SK-N-DZ (cell line): ENCODE measurements around the gene CEL.
"Not testable (repeated sequence)": the region's sequence is repeated elsewhere in the genome, so short reads cannot be mapped to it uniquely, and the experiment has no call there.

Experiments used
- DNase-seq: peaks from one replicate; pipeline ENCODE4 v3.0.0-alpha.2; 2015; ENCODE audit warnings: low spot score

CEL gene

GRCh38 chr9:133086212-133086860 lies 24.6 kb downstream of the CEL start:
- DNase-seq, result not testable (repeated sequence)

DNA sequence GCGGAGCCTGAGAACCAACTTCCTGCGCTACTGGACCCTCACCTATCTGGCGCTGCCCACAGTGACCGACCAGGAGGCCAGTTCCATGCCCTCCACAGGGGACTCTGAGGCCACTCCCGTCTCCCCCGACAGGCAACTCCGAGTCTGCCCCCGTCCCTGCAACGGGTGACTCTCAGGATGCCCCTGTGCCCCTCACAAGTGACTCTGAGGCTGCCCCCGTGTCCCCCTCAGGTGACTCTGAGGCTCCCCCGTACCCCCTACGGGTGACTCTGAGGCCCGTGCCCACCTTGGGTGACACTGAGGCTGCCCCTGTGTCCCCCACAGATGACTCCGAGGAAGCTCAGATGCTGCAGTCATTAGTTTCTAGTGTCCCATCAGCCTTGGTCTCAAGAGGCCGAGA lies 25.1 kb downstream of the CEL start:
- DNase-seq, result no peak

DNA sequence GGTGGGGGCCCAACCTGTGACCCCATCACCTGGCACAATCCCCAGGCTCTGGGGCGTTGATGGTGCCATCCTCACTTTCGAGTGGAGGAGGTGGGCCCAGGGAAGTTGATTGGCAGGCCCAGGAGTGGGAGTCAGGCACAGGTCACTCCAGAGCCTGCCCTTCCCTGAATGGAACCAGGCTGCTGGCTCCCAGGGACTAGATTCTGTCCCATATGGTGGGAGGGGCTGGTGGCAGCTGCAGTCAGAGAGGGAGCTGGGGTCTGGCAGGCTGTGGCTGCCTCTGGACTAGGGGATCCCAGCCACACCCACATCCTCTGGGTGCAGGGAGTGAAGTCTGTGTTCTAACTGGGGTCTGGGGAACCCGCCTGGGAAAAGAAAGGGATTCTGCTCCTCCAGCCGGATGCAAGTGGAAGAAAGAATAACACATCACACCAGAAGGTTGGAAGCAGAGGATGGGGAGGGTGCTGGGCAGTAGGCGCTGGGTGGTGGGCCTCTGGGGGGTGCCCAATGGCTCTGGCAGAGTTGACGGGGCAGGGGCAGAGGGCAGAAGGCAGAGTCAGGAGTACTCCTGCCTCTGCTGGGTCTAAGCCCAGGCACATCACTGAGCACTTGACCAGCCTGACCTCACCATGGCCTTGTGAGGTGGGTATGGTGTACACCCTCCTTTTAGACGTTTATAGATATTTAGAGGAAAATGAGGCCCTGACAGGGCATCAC lies 25.8 kb downstream of the CEL start:
- peak; percentile 50 for DNase-seq

DNA sequence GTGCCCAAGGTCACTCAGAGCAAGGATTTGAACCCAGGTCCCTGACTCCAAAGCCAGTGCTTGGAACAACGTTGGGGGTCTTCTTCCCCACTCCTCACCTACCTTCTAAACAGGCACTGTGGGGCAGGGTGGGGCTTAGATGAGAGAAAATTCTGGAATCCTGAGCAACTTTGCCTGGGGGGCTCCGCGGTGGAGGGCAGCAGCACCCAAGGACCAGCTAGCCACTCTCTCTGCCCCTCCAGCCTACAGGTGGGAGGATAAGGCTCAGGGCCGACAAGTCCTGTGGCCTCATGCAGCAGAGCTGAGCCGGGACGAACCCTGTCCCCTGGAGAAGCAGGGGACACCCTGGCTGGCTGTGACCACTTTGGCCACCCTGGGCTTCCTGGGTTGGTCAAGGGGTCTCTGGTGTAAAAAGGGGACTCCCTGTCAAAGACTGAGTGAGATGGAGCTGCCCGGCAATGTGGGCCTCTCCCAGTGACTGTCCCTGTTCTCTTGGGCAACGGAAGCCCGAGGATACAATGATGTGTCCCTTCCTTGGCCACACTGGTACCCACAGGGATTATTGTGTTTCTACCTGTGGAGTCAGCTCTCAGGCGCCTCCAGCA lies 26.5 kb downstream of the CEL start:
- no peak for DNase-seq

DNA sequence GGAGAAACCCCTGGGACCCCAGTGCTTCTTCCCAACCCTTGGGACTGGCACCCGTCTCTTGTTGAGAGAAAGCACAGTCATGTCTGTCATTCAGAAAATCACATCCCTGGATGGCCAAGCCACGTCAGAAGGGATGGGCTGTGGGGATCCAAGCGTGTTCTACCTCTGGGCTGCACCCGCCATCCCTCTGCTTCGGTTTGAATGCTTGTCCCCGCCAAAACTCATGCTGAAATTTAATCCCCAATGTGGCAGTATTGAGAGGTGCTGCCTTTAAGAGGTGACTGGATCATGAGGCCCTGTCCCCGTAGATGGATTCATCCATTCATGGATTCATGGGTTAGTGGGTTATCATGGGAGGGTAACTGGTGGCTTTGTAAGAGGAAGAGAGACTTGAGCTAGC lies 27.0 kb downstream of the CEL start:
- DNase-seq, result no peak

- DNase-seq, result peak; percentile 64
Measured at GRCh38 chr9:133089271-133089671, 27.5 kb downstream of the CEL start.

GRCh38 chr9:133090187-133090586 lies 28.4 kb downstream of the CEL start:
- DNase-seq, result peak; percentile 82

DNA sequence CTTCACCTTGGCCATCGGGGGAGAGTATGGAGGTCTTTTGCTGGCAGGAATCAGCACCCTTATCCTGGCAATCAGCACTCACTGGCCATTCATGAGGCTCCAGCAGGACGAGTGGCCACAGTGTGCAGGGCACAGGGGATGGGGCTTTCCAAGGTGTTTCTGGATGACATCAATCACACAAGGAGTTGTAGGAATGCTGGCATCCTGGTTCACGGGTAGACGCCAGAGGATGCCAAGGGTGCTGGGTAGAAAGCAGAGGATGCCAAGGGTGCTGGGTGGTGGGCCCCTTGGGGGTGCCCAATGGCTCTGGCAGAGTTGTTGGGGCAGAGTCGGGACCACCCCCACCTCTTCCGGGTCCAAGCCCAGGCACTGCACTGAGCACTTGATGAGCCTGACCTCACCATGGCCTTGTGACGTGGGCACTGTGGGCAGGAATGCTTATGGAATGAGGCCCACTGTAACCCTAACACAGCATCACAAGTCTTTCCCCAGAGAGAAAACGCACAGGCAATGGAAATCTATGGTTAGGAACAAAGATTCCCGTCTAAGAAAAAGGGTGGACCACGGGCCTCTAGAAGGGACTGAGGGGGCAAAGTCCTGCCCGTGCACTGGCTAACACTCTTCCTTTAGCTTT lies 29.1 kb downstream of the CEL start:
- DNase-seq, result no peak

DNA sequence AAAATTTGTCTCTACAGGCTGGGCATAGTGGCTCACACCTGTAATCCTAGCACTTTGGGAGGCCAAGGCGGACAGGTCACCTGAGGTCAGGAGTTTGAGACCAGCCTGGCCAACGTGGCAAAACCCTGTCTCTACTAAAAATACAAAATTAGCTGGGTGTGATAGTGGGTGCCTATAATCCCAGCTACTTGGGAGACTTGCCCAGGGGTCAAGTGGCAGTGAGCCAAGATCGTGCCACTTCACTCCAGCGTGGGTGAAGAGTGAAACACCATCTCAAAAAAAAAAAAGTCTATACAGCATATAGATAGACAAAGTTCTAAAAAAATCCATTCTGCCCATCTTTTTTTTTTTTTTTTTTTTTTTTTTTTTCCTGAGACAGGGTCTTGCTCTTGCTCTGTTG lies 32.6 kb downstream of the CEL start:
- not testable (repeated sequence) for DNase-seq

- no peak for DNase-seq
Measured at GRCh38 chr9:133094842-133095393, 33.1 kb downstream of the CEL start.

DNA sequence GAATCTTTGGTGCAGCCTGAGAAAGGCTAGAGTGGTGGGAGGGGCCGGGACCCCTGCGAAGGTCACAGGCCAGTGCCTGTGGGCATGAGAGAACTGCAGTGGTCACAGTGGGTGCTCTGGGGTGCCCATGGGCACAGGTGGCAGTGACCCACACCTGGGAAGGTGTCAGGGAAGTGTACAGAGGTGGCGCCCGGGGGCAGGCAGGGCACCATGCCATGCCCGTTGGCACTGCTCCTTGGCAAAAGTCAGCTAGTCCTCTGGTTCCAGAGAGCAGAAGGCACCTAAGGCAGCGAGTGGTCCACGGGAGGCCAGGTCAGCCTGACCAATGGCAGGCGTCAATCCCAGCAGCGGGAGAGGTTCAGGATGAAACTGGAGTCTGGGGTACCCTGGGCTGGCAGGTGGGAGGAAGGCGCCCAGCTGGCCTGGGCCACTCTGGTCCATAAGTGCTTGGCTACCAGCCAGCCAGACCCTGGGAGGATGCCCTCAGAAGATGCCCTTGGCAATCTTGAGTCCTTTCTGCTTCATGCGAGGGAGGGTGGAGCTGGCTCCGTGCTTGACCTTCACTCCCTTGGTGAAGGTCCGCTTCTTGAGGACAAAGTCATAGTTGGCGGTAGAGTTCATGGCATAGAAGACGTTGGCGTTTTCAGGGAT lies 36.4 kb downstream of the CEL start:
- DNase-seq, result no peak

DNA sequence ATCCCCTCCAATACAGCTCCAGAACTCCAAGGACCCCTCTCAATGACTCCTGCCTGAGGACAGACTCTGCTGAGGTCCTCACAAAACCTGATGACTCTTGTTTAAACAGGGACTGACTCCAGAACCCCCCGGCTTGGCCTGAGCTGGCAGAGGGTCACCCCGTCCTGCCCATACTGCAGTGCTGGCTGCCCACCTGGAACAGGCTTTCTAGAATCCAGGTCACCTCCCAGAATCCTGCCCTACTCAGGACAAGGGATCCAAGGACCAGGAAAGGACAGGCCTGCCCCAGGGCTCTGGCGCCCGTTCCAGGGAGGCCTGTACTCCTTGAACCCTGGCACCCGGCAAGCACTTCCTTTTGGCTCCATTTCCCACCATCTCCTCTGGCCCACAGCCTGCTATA lies 37.1 kb downstream of the CEL start:
- no peak for DNase-seq

GRCh38 chr9:133099726-133100505 lies 38.1 kb downstream of the CEL start:
- DNase-seq, result no peak

DNA sequence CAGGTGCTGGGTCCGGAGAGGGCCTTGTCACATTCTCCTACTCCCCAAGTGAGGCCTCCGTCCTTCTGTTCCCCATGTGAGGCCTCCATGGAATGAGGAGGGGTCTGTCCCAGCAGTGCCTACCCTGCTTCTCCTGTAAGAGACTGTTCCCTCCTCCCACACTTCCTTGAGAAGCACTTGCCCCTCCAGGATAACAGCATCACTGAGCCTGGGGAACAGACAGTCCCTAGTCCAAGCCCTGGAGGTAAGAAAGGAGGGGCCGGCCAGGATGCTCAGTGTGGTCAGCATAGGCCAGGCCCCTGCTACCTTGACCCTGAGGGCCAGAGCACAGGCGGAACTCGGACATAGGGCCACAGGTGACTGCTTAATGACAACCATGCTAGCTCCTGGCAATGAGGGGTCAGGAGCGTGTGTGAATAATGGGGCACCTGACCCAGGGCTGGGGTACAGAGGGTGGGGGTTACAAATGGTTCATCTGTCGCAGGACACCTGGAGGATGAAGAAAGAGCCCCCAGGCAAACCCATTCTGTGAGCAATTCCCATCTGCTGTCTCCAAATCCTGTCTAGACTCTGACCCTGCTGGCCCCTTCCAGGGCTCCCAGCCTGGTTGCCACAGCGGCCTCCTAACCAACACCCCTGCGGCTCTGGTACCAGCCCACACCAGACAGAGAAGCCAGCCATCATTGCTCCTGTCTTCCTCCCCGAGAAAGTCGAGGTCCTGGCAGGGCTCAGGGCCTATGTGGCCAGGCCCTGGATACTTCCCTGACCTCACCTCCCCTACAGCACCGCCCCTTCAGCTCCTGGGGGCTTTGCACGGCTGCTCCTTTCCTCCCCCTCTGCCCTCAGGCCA lies 39.0 kb downstream of the CEL start:
- DNase-seq, result no peak

GRCh38 chr9:133101356-133102189 lies 39.8 kb downstream of the CEL start:
- DNase-seq, result no peak

DNA sequence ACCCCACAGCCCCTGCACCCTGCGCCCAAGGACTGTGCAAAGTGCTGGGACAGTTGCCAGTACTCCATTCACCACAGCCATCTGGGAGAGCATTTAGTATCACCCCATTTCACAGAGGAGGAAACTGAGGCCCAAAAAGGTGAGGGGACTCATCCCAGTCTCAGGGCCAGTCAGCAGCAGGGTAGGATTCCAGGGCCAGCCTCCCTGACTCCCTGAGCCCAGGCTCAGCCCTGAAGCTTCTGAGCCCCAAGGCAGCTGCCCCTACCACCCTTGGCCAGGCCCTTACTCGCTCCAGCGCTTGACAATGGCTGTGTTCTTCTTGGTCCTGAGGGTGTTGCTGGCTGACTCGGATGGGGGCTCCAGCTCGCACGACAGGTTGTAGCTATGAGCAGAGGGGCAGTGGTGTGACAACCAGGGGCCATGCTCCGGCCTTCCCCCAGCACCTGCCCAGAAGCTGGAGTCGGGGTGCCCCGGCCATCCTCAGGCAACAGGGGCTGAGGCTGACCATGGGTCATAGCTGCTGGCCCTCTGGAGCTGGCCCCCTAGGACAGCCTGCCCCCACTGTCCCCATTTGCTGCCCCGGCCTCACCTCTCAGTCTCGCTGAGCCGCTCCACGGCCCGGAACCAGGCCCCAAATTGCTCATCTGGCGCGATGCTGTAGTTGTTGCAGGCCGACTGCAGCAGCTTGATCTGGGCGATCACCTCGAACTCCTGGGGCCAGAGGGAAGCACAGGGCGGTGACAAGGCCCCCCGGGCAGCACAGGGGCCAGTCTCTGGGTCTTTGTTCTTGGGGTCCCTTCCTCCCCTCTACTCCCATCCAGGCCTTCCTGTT lies 40.6 kb downstream of the CEL start:
- no peak for DNase-seq

- no peak for DNase-seq
Measured at GRCh38 chr9:133103183-133103986, 41.6 kb downstream of the CEL start.
